Sciatic nerve (tissue), 2 donors: ENCODE results near the gene LYPD8. TPM values are rescaled to one million over a fixed set of nuclear protein-coding genes. Genes with fewer than 3 reads are reported as not detected.

Experiments used
- ATAC-seq: fragments of 200-7000 bp; cut with Tn5 transposase; one replicate; pipeline ENCODE4 v1.9.1; 2020; ENCODE audit warnings: mild to moderate bottlenecking, moderate library complexity
- DNase-seq: peaks from one replicate; pipeline ENCODE4 v3.0.0-alpha.2; 2020; ENCODE audit warnings: low spot score
- intact Hi-C: fragments of 100-400 bp; cut with DNase I; formaldehyde crosslinking; loops from one replicate; pipeline ENCODE4 v1.14.2; 2022
- total RNA-seq: library from RNA; stranded (reverse); fragmentation: NEBNext Ultra II Directional; extraction: Animal tissue kit (Norgen Biotek cat#: 25700); gene quantifications from one replicate; pipeline ENCODE4 v1.2.1, GENCODE V29; 2021
- donor health status: DM: no; HTN: no; CAD: no.
- donor health status: DM: no; HTN: no; CAD: no.

Gene LYPD8
- total RNA-seq, 1 donor from 2014 or later = not detected

- ATAC-seq = no peak
- intact Hi-C loops = no loop called here
- DNase-seq = no peak
Measured at GRCh38 chr1:248714248-248714647, 41.3 kb downstream of the LYPD8 start.

GRCh38 chr1:248710305-248710900, 45.2 kb downstream of the LYPD8 start:
- no peak for ATAC-seq
- intact Hi-C loops = no loop called here
- DNase-seq = no peak

GRCh38 chr1:248704606-248705005, 51.0 kb downstream of the LYPD8 start:
- no peak for ATAC-seq
- no peak for DNase-seq
- intact Hi-C loops = no loop called here

- intact Hi-C loops = no loop called here
Measured at GRCh38 chr1:248703674-248704073, 51.9 kb downstream of the LYPD8 start.

DNA sequence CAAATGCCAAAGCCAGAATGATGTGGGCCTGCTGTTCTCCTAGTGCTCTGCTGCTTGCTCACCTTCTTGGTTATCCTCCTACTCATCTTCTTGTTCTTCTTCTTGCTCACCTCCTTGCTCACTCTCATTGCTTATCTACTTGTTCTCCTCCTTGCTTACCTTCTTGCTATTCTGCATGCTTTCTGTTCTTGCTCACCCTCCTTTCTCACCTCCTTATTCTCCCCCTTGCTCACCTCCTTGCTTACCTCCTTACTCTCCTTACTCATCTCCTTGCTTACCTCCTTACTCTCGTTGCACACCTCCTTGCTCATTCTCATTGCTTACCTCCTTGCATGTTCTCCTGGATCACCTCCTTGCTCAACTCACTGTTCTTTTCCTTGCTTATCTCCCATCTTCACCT, 52.8 kb downstream of the LYPD8 start, which contains the start of gene OR14I1:
Gene OR14I1, minus strand, starts transcription at position 53 of the 400 bp plus-strand sequence.
- ATAC-seq (no peak), DNase-seq (no peak)
- intact Hi-C loops = no loop called here

More at GRCh38 chr1:248703674-248704073, 51.9 kb downstream of the LYPD8 start:
- no peak for ATAC-seq
- DNase-seq = no peak

DNA sequence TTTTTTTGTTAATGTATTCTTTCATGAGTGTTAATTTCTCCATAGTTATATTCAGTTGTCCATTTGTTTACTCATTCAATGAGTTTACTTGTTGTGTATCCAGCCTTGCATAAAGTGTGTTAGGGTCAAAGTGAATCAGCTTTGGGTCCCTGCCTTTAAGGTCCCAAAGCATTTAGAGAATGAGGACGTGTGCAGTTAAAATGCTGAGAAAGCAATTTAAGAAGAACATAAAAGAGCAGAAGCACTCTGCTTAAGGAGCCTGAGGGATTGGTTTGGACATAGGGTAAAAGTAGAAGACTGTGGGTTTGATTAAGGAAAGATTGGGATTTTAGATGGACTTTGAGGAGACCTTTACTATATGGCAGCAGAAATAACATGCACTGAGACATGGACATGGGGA, 56.5 kb downstream of the LYPD8 start:
- DNase-seq (no peak), ATAC-seq (no peak)
- intact Hi-C loops = no loop called here

DNA sequence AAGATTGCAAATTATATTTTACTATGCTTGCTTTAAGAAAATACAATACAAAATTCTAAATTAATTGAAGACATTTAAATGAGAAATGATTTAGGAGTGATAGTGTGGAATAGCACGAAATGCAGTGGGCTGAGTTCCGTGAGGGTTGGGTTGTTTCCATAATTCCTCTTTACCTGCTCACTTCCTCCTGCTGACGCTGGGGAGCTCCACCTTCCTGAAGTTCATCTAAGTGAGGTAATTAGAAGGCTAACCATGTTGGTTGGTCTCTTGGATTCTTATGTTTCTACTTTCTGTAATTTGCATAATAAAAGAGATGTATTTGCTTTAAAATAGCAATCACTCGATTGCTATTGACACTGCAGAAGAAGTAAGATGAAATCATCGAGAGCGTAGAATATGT, 57.7 kb downstream of the LYPD8 start:
- ATAC-seq (no peak), DNase-seq (no peak)
- intact Hi-C loops = no loop called here

- intact Hi-C loops = no loop called here
- DNase-seq (no peak), ATAC-seq (no peak)
Measured at GRCh38 chr1:248696774-248697173, 58.8 kb downstream of the LYPD8 start.

DNA sequence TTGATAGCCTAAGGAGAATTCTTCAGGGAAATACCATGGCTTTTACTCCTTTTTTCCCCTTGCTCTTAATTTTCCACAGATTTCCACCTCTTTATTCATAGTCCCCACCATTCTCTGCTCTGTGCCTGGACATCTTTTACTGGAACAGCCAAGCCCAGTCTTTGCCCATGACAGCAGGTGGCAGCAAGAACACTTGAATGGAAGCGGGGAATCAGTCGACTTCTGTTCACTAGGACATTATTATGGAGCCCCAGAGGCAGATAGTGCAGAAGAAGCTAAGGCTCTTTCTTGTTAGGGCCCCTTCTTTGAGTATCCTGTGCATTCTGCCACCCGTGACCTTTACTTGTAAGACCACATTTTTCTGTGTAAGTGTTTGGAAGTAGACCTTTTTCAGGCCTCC, 59.3 kb downstream of the LYPD8 start:
- DNase-seq = no peak
- intact Hi-C loops = no loop called here
- peak; percentile 55 for ATAC-seq

- ATAC-seq = no peak
Measured at GRCh38 chr1:248695451-248696132, 60.0 kb downstream of the LYPD8 start.

DNA sequence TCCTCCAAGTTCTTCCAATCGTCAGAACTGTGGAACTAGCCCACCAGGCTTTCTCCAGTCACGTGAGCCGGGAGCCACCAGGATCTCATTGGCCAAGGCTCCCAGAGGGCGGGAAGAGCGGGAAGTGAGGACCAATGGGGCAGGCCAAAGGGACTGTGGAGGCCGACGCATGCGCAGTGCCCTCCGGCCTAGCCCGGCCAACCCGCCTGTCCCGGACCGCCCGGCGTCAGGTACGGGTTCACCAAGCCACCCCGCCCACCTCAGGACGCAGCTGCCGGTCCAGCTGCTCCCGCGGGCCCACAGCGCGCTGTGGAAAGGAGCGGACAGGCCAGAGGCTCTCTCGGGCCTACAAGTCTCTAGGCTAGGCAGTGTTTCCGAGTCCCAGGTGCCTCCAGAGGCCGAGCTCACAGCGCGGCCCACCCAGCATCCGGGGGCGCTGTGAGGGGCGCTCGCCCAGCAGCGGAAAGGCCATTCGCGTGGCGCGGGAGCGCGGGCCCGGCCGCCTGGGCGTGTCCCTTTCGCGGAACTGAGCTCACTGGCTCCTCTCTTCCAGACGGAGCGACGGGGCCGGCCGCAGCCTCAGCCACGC, 63.9 kb downstream of the LYPD8 start:
- DNase-seq = no peak
- ATAC-seq = no peak
- intact Hi-C loops = no loop called here

More at GRCh38 chr1:248695451-248696132, 60.0 kb downstream of the LYPD8 start:
- DNase-seq = no peak
- intact Hi-C loops = no loop called here

Other genes with a start within 250 kb of the LYPD8 start
- gene OR2G6, start 247.7 kb downstream of the LYPD8 start, total RNA-seq = not detected
- not detected for gene OR2T29, start 193.0 kb downstream of the LYPD8 start, total RNA-seq
- gene OR2T34, start 181.0 kb downstream of the LYPD8 start, total RNA-seq = not detected
- gene OR2T10, start 158.1 kb downstream of the LYPD8 start, total RNA-seq = not detected
- gene OR2T11, start 120.7 kb downstream of the LYPD8 start, total RNA-seq = not detected
- not detected for gene OR2T35, start 110.5 kb downstream of the LYPD8 start, total RNA-seq
- not detected for gene OR2T27, start 100.2 kb downstream of the LYPD8 start, total RNA-seq
- gene OR14I1, start 53.0 kb downstream of the LYPD8 start, total RNA-seq = not detected
- 19.7 TPM for gene SH3BP5L, start 70.2 kb upstream of the LYPD8 start, total RNA-seq
- gene ZNF672, start 82.5 kb upstream of the LYPD8 start, total RNA-seq = 27.6 TPM
- 46.4 TPM for gene ZNF692, start 103.3 kb upstream of the LYPD8 start, total RNA-seq
- gene PGBD2, start 150.5 kb upstream of the LYPD8 start, total RNA-seq = 10.0 TPM